Activated T-cell treated with anti-CD3 and anti-CD28 coated beads, Interleukin-2, amount 50 U/mL, for 24 hours (primary cell): ENCODE measurements around the gene SIRPA.

Source experiments
- DNase-seq: peaks from one replicate; pipeline ENCODE4 v3.0.0-alpha.2; 2020
- H3K27ac Mint-ChIP-seq: 2 replicates; pipeline ENCODE4 v1.8.0; 2020; ENCODE audit warnings: mild to moderate bottlenecking, mixed read lengths
- H3K27me3 Mint-ChIP-seq: 2 replicates; pipeline ENCODE4 v1.8.0; 2020; ENCODE audit warnings: mixed read lengths
- H3K36me3 Mint-ChIP-seq: 2 replicates; pipeline ENCODE4 v1.8.0; 2020; ENCODE audit warnings: low read depth, mixed read lengths
- H3K4me1 Mint-ChIP-seq: 2 replicates; pipeline ENCODE4 v1.8.0; 2020; ENCODE audit warnings: low read depth, mixed read lengths
- H3K4me3 Mint-ChIP-seq: 2 replicates; pipeline ENCODE4 v1.8.0; 2020; ENCODE audit warnings: mild to moderate bottlenecking, moderate library complexity, mixed read lengths
- H3K9me3 Mint-ChIP-seq: 2 replicates; pipeline ENCODE4 v1.8.0; 2020; ENCODE audit warnings: mixed read lengths

SIRPA gene

GRCh38 chr20:1888796-1889463 lies 6.3 kb upstream of the SIRPA start:
- no peak overlapping the region for H3K4me3 Mint-ChIP-seq
- DNase-seq, result no peak
- peaks cover 58% of the 10 kb centered on the region for H3K27me3 Mint-ChIP-seq
- no peaks in the 10 kb centered on the region for H3K36me3 Mint-ChIP-seq
- no peaks in the 10 kb centered on the region for H3K4me1 Mint-ChIP-seq
- H3K27ac Mint-ChIP-seq, result no peak overlapping the region
- H3K9me3 Mint-ChIP-seq, result no peaks in the 10 kb centered on the region

GRCh38 chr20:1890469-1891262 lies 4.5 kb upstream of the SIRPA start:
- no peaks in the 10 kb centered on the region for H3K9me3 Mint-ChIP-seq
- DNase-seq, result no peak
- no peak overlapping the region for H3K4me3 Mint-ChIP-seq
- H3K27ac Mint-ChIP-seq, result no peak overlapping the region
- peaks cover 59% of the 10 kb centered on the region for H3K27me3 Mint-ChIP-seq
- H3K36me3 Mint-ChIP-seq, result no peaks in the 10 kb centered on the region
- H3K4me1 Mint-ChIP-seq, result no peaks in the 10 kb centered on the region

- Mint-ChIP-seq H3K27ac (no peak overlapping the region), H3K27me3 (peaks cover 67% of the 10 kb centered on the region), H3K4me3 (no peak overlapping the region), H3K36me3 (no peaks in the 10 kb centered on the region), H3K4me1 (no peaks in the 10 kb centered on the region), H3K9me3 (no peaks in the 10 kb centered on the region)
- no peak for DNase-seq
Observed at GRCh38 chr20:1891263-1892118, 3.7 kb upstream of the SIRPA start.

GRCh38 chr20:1892119-1892385 lies 3.2 kb upstream of the SIRPA start:
- DNase-seq, result no peak
- Mint-ChIP-seq H3K27ac (no peak overlapping the region), H3K4me1 (no peaks in the 10 kb centered on the region), H3K4me3 (no peak overlapping the region), H3K9me3 (no peaks in the 10 kb centered on the region), H3K36me3 (no peaks in the 10 kb centered on the region), H3K27me3 (peaks cover 72% of the 10 kb centered on the region)

GRCh38 chr20:1893721-1894470 lies 1.3 kb upstream of the SIRPA start:
- Mint-ChIP-seq H3K4me3 (peak overlapping the region; percentile 20), H3K36me3 (no peaks in the 10 kb centered on the region), H3K27ac (no peak overlapping the region), H3K27me3 (peaks cover 72% of the 10 kb centered on the region), H3K4me1 (no peaks in the 10 kb centered on the region), H3K9me3 (no peaks in the 10 kb centered on the region)
- no peak for DNase-seq

- H3K36me3 Mint-ChIP-seq, result no peaks in the 10 kb centered on the region
- peak; percentile 39 for DNase-seq
- H3K4me3 Mint-ChIP-seq, result no peak overlapping the region
- H3K4me1 Mint-ChIP-seq, result no peaks in the 10 kb centered on the region
- no peaks in the 10 kb centered on the region for H3K9me3 Mint-ChIP-seq
- peaks cover 77% of the 10 kb centered on the region for H3K27me3 Mint-ChIP-seq
- no peak overlapping the region for H3K27ac Mint-ChIP-seq
Observed at GRCh38 chr20:1894471-1894950, 696 bp upstream of the SIRPA start.

- DNase-seq, result peak; percentile 33
- Mint-ChIP-seq H3K4me1 (no peaks in the 10 kb centered on the region), H3K4me3 (peak overlapping the region; percentile 45), H3K9me3 (no peaks in the 10 kb centered on the region), H3K27ac (no peak overlapping the region), H3K36me3 (no peaks in the 10 kb centered on the region), H3K27me3 (peaks cover 70% of the 10 kb centered on the region)
Observed at GRCh38 chr20:1895674-1896483, 672 bp downstream of the SIRPA start.

- no peak for DNase-seq
- Mint-ChIP-seq H3K36me3 (no peaks in the 10 kb centered on the region), H3K4me1 (no peaks in the 10 kb centered on the region), H3K9me3 (no peaks in the 10 kb centered on the region), H3K27me3 (peaks cover 66% of the 10 kb centered on the region), H3K4me3 (no peak overlapping the region), H3K27ac (no peak overlapping the region)
Observed at GRCh38 chr20:1896484-1897258, 1.5 kb downstream of the SIRPA start.

- H3K4me1 Mint-ChIP-seq, result no peaks in the 10 kb centered on the region
- H3K27ac Mint-ChIP-seq, result no peak overlapping the region
- no peaks in the 10 kb centered on the region for H3K36me3 Mint-ChIP-seq
- no peak overlapping the region for H3K4me3 Mint-ChIP-seq
- peaks cover 66% of the 10 kb centered on the region for H3K27me3 Mint-ChIP-seq
- DNase-seq, result no peak
- no peaks in the 10 kb centered on the region for H3K9me3 Mint-ChIP-seq
Observed at GRCh38 chr20:1897541-1897940, 2.3 kb downstream of the SIRPA start.

- peaks cover 62% of the 10 kb centered on the region for H3K27me3 Mint-ChIP-seq
- DNase-seq, result no peak
- no peak overlapping the region for H3K27ac Mint-ChIP-seq
- no peaks in the 10 kb centered on the region for H3K36me3 Mint-ChIP-seq
- H3K4me3 Mint-ChIP-seq, result no peak overlapping the region
- no peaks in the 10 kb centered on the region for H3K4me1 Mint-ChIP-seq
- H3K9me3 Mint-ChIP-seq, result no peaks in the 10 kb centered on the region
Observed at GRCh38 chr20:1897965-1898464, 2.8 kb downstream of the SIRPA start.

- peaks cover 58% of the 10 kb centered on the region for H3K27me3 Mint-ChIP-seq
- no peaks in the 10 kb centered on the region for H3K4me1 Mint-ChIP-seq
- H3K9me3 Mint-ChIP-seq, result no peaks in the 10 kb centered on the region
- no peak overlapping the region for H3K27ac Mint-ChIP-seq
- H3K36me3 Mint-ChIP-seq, result no peaks in the 10 kb centered on the region
- no peak overlapping the region for H3K4me3 Mint-ChIP-seq
- no peak for DNase-seq
Observed at GRCh38 chr20:1898482-1899240, 3.5 kb downstream of the SIRPA start.

- Mint-ChIP-seq H3K27ac (no peak overlapping the region), H3K4me3 (no peak overlapping the region), H3K27me3 (peaks cover 54% of the 10 kb centered on the region), H3K36me3 (no peaks in the 10 kb centered on the region), H3K4me1 (no peaks in the 10 kb centered on the region), H3K9me3 (no peaks in the 10 kb centered on the region)
- no peak for DNase-seq
Observed at GRCh38 chr20:1899241-1899525, 4.0 kb downstream of the SIRPA start.
